DMS53 treated with DMSO at 0.1 percent for 48 hours (cell line): ENCODE results near the gene PRKN.

ENCODE experiments used
- DNase-seq: peaks from one replicate; lab custom pipeline; 2025; ENCODE audit not compliant: unreplicated experiment; lab: John Stamatoyannopoulos, UW

Gene PRKN

GRCh38 chr6:161376367-161376766 is 1351.2 kb downstream of the PRKN start:
- DNase-seq, result no peak

GRCh38 chr6:161374971-161375873 is 1352.3 kb downstream of the PRKN start:
- no peak for DNase-seq

DNA sequence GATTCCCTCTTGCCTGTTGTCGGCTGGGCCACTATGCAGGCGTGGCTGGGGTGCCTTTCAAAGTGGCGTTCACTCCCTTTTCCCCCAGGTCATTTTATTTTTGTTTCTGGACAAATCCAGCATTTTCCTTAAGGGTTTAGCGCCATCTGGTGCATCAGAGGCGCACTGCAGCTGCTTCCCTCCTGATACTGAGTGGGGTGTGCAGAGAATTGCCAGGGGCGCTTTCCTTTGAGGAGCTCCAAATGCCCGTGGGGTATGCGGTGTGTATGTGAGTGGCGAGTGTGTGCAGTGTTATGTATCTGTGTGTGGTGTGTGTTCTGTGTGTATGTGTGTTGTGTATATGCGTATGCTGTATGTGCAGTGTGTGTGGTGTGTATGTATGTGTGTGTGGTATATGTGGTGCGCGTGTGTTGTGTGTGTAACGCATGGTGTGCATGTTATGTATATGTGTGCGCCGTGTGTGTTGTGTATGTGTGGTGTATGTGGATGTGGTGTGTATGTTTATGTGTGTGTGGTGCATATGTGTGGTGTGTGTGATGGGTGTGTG is 1353.6 kb downstream of the PRKN start:
- DNase-seq, result peak; percentile 15

- no peak for DNase-seq
Observed at GRCh38 chr6:161372422-161372793, 1355.2 kb downstream of the PRKN start.

GRCh38 chr6:161370880-161371279 is 1356.7 kb downstream of the PRKN start:
- peak; percentile 62 for DNase-seq

DNA sequence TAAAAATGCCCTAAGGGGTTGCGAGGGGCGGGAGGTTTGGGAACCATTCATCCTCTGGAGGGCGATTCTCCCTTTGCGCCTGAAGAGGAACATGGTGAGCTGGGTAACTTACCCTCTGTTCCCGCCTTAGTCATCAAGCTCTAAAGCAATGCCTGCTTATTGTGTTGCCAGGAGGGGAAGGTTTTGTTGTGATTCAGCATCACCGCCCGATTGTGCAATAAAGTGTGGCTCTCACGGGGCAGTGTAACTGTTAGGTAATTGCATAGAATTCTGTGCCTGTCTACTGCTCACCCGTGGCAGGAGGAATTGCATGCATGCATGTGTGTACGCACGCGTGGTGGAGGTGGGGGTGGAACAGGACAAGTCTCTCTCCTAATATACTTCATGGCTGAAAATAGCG is 1358.2 kb downstream of the PRKN start:
- DNase-seq, result no peak

DNA sequence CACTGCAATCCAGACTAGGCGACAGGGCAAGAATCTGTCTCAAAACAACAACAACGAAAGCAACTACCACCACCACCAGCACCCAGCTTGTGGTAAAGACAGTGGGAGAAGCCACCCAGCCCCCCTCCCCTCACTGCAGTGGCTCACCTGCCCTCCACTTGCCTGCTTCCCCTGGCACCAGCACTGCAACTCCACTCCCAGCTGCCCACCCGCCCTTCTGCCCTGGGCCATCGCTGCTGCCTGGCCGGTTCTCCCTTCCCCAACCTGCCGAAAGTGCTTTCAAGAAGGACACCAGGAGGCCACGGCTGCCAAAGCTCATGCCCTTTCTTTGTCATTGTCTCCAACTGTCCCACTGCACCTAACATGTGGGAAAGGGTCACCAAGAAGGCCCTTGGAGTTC is 1359.1 kb downstream of the PRKN start:
- no peak for DNase-seq

DNA sequence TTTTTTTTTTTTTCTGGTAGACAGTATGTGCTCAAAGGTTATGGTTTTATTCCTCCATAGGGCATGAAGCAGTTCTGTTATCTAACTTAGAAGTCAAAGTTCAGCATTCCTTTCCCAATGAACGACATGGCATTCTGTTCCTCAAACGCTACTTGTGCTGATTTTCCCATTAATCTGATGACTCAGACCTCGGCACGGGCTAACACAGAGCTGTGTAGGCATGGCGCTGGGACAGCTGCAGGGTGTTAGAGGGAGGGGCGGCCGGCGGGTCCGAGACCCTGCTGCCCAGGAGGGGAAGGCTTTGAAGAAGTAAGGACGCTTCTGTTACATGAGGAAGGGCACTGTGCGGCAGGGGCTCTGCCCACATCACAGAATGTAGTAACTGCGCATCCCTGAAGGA is 1360.1 kb downstream of the PRKN start:
- DNase-seq, result no peak

DNA sequence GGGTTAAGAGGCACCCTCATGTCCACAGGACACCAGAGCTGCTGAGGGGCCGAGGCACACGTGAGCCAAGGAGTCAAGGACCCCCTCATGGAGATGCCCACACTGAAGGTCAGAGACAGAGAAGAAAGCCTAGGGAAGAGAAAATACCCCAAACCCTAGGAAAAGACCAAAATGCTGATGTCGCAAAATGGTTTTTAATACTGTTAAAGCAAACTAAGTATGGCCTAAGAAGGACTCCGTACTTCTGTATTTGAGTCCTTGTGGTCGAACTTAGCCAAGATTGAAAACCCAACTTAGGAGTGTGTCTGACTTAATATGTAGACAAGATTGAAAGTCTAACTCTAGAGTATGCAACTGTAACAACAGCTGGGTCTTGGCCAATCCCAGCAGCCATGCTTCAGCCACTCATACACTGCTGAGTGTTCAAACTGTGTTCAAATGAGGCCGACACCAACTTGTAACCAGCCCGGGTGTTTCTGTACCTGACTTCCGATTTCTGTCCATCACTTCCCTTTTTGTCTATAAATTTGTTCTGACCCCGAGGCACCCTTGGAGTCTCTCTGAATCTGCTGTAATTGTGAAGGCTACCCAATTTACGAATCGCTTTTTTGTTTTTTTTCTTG is 1361.2 kb downstream of the PRKN start:
- DNase-seq, result no peak

DNA sequence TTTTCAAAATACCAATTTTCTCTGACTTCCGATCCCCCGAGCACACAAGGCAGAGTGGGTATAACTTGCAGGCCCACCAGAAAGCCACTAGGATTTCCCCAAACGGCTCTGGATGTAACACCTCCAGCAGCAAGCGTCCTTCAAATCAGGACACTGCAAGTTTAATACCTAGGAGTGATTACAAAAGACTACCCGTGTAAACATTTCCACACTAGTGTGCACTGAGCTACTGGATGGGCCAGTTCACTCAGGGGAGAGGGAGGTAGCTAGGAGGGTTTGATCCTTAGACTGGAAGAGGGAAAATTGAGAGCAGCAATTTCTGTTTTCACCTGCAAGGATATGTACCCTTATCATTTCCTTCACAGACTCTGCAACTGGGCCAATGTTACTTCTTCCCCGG is 1361.9 kb downstream of the PRKN start:
- no peak for DNase-seq

GRCh38 chr6:161363286-161363685 is 1364.3 kb downstream of the PRKN start:
- no peak for DNase-seq

DNA sequence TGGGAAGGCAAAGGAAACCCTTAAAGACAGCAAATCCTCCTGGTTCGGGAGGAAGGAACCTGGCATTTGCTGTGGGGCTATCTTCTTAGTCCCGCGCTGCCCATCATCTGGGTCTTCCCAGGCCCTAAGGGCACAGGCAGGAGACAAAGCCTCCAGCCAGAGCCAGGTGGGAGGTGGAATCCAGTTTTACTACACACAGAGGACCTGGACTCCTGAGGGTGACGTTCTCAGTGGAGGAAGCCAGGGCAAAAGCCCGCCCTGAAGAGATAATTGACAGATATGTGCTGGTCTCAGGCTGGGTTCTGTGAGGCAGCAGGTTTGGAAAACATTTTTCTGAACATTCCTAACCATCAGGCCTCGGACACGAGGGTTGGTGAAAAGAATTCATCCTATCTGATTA is 1365.3 kb downstream of the PRKN start:
- no peak for DNase-seq

DNA sequence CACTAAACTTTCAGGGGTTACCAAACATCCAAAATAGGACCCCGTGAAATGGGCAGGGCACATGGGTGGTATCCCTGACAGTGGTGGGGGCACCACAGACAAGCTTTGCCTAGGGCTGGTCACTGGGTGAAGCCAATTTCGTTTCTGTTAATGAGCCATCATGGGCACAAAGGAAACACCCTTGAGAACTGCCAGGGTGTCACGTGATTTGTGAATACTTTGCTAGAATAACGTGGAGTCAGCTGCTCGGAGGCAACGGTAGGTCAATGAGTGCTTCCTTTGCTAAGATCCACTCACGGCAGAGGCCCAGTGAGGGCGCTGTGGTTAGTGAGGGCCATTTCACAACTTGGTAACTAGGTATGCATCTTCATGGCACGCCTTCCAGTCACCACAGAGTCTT is 1366.0 kb downstream of the PRKN start:
- no peak for DNase-seq

DNA sequence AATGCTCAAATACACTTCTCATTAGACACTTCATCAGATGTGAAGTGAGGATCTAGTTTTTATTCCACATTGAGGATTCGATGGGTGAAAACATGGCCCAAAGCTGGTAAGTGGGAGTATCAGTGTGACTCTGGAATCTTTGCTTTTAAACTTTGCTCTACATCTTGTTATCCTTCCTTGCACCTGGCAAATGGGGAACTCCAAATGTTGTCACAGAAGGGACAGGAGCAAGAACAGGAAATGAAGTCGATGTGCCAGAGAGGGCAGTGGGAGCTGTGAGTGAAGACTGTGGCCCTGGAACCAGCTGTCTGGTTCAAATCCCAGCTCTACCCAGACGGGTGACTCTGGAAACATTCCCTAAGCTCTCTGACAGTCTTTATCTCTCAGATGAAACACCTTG is 1367.0 kb downstream of the PRKN start:
- DNase-seq, result no peak

- DNase-seq, result no peak
Observed at GRCh38 chr6:161359618-161359945, 1368.0 kb downstream of the PRKN start.

- DNase-seq, result no peak
Observed at GRCh38 chr6:161356167-161356854, 1371.3 kb downstream of the PRKN start.

DNA sequence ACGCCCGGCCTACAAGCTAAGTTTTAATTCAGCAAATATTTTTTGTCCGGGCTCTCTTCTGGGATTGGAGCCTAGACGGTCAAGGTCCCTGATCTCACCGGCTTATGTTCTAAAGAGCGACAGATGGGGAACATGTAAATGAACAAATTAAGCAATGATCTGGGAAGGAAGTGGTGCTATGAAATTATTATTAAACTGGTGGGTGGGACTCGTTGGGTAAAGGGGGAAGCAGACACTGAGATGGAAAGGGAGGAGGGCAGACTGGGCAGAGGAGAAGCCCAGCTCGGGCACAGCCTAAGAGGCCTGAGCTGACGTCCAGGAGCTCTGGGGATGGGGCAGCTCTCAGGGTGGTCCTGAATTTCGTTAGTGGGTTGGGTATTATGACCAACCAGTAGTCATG is 1371.9 kb downstream of the PRKN start:
- no peak for DNase-seq

DNA sequence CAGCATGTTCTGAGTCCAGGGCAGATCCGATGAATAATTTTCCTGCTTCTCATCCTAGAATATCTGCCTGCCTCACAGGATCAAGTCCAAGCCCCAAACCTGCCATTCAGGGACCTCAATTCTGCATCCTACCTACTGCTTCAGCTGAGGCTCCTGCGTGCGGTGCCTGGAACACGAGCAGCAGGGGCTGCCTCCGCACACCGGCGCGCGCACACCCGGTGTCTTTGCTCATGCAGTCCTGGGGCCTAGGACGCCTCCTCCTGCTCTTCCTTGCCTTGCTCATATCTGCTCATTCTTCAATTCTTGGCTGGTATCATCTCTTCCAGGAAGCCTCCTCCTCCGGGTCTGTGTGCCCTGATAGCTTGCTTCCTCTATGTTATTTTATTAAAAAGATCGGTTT is 1372.6 kb downstream of the PRKN start:
- DNase-seq, result no peak

GRCh38 chr6:161354276-161354840 is 1373.2 kb downstream of the PRKN start:
- no peak for DNase-seq

GRCh38 chr6:161353208-161353613 is 1374.4 kb downstream of the PRKN start:
- no peak for DNase-seq

DNA sequence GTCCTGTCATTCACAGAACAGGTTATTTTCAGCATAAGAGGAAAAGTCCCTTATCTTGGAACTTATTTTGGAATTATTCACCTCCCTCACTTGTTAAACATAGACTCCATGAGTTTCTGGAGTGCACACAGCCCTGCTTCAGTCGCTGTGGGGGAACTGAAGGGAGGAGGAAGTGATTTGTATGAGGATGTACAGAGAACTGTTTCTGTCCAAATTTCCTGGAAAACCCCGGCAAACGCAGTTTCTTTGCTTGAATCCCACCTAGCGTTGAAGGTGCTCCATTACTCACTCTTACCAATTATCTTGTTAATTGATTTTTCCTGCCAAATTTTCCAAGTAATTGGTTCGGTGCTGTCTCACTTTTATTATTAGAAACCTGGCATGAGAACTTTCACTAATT is 1375.7 kb downstream of the PRKN start:
- DNase-seq, result no peak

GRCh38 chr6:161349886-161350285 is 1377.7 kb downstream of the PRKN start:
- no peak for DNase-seq
